SKM-1 (cell line): ENCODE results near the gene VPS39.
"Not testable (repeated sequence)": the region's sequence is repeated elsewhere in the genome, so short reads cannot be mapped to it uniquely, and the experiment has no call there.

ENCODE experiments used
- DNase-seq: peaks from one replicate; lab custom pipeline; 2025; ENCODE audit not compliant: unreplicated experiment; lab: John Stamatoyannopoulos, UW

The VPS39 gene

GRCh38 chr15:42207674-42208579, at the start of gene VPS39:
VPS39 (minus strand) TSS chr15:42208304; CDS start chr15:42208153, 151 bp downstream.
- peak; percentile 76 for DNase-seq

- no peak for DNase-seq
Measured at GRCh38 chr15:42253300-42253699, 45.2 kb upstream of the VPS39 start.

DNA sequence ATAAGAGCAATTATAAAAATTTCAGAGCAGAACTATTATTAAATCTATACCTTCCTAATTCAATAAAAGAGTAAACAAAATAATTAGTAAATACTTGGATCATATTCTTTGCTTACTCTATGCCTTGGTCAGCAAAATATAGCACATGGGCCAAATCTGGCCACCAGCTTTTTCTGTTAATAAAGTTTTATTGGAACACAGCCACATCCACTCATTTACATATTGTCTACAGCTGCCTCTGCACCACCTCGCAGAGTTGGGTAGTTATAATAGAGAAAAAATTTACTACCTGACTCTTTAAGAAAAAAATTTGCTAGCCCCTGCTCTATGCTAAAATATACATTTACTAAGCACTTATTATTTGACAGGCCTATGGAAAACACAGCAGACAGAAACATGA, 32.7 kb upstream of the VPS39 start:
- DNase-seq, result no peak

DNA sequence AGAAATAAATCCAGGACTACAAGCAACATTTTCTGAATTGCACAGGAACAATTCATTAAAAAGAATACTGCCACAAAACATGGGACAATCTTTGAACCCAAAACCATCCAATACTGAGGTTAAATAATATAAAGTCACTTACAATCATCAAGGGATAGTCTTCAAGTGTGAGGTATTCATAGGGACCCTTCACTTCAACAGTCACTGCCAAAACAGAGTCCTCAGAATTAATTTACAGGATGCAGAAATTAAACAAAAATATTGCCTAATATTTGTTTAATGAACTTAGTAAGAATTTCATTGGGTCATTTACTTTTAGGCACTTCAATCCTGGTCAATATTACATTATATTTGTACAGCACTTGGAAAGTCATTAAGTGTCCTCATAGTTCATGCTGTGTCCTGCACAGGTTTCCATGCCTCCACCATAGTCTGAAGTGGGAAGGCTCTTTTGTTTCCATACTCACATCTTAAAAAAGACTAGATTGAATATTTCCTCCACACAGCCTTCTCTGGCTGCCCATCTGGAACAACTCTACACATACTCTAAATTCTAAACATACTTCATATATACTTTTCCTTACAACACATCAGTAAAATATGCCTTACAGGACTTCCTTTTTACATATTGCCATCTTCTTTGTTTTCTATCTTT, 31.6 kb upstream of the VPS39 start:
- DNase-seq, result no peak

DNA sequence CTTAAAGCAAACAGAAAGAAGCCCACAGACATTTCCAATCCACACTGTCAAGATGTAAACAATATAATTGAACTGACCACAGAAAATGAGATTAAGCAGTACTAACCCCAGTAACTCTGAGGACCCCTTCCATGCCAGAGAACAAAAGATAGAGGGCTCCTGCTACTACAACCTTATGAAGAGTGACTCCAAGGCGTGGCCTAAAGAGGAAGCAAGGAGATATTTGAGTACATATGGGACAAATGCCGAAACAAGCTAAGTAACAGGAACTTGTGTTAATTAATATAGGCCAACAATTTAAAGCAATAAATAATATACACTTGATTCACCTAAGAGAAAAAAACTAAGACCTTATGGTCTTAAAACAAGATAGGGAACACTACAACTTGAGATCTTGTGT, 25.0 kb upstream of the VPS39 start:
- DNase-seq, result no peak

DNA sequence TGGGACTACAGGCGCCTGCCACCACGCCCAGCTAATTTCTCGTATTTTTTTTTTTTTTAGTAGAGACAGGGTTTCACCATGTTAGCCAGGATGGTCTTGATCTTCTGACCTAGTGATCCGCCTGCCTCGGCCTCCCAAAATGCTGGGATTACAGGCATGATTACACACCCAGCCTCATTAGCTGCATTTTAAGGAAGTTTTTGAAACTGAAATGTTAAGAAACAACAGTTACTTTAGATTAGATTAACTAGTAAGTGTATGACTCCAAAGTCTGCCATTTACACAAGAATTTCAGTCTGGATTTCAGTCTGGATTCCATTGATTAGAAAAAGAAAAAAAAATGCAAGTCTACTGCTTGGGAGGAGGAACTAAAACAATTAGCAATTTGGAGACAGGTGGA, 24.5 kb upstream of the VPS39 start:
- DNase-seq, result no peak

- no peak for DNase-seq
Measured at GRCh38 chr15:42231088-42231487, 23.0 kb upstream of the VPS39 start.

DNA sequence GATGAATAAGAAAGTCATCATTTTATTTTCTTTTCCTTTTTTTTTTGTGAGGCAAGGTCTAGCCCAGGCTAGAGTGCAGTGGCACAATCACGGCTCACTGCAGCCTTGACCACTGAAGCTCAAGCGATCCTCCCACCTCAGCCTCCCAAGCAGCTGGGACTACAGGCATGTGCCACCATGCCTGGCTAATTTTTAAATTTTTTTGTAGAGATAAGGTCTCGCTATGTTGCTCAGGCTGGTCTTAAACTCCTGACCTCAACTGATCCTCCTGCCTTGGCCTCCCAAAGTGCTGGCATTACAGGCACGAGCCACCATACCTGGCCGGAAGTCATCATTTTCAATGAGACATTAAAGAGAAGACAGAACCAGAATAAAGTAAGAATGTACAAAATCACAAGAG, 20.9 kb upstream of the VPS39 start:
- DNase-seq, result not testable (repeated sequence)

- DNase-seq, result no peak
Measured at GRCh38 chr15:42228036-42228435, 19.9 kb upstream of the VPS39 start.

DNA sequence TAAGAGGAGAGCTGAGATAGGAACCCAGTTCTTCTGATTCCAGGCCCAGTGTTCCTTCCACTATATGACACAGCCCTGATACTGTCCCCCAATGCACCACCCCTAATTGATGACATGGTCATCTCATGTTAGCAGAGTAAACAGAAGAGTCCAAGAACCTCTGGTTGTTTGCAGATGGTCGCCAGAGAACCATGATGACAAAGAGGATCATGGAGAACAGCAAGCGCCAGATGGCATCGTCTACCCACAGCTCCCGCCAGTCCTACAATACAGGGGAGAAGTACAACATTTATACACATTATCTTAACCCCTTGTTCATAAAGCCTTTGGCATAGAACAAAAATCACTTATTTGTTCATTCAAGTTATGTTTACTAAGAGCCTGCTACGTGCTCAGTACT, 18.5 kb upstream of the VPS39 start:
- DNase-seq, result no peak

DNA sequence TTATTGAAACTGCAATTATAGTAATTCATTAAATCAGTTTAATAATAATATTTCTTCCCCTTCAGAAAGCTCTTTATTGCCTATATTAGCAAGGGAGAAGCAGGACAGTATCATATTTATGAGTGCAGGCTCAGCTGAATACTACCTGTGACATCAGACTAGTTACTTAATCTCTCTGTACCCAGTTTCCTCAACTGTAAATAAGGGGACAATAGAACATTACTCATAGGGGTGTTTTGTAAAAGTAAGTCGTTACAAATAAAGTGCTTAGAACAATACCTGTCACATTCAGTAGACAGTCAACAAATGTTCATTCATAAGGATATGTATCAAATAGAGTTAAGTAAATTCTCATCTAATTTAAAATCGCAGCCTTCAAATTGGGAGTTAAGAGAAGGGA, 12.1 kb upstream of the VPS39 start:
- no peak for DNase-seq

- DNase-seq, result no peak
Measured at GRCh38 chr15:42218953-42219592, 11.0 kb upstream of the VPS39 start.

DNA sequence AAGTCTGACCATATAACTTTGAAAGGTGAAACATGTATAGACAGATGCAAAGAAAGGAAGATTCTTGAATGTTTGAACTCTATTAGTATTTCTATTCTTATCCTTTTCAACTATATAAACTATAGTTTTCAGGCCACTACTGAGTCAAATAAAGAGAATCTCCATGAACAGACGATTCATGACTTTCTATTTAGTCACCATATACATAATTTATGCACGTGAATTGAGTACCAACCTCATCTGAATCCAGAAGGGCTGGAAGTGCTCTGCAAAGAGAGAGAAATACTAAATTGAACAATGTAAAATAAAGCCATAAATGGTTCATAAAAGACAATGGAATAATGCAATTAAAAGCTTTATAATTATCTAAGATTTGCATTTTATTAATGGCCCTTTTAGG, 9.5 kb upstream of the VPS39 start:
- DNase-seq, result no peak

DNA sequence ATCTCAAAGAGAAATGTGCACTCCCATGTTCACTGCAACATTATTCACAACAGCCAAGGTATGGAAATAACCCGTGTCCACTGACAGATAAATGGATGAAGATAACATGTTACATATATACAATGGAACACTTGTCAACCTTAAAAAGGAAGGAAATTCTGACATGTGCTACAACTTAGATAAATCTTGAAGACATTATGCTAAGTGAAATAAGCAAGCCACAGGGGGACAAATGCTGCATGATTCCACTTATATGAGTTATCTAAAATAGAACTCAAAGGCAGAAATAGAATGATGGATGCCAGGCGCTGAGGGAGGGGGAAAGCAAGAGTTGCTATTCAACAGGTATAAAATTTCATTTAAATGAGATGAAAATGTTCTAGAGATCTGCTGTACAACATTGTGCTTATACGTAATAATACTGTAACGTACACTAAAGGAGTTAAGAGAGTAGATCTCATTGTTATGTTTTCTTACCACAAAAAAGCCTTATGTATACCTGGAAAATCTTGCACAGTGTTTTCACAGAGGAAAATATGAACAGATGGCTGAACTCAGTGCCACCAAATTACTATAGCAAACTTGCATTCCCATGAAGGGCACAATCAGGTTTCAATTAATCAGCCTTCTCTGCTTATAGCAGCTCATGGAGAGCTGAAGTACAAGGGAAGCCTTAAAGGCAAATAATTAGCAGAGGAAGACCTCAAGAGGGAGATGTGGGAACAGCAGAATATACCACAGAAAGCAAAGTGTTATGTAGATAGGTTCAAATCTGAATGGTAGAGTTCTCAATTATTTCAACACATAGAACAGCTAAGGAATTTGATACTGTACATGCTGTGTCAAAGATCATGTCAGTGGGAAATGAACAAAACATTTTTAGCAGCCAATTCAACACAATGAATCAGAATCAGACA, 8.1 kb upstream of the VPS39 start:
- DNase-seq, result no peak

DNA sequence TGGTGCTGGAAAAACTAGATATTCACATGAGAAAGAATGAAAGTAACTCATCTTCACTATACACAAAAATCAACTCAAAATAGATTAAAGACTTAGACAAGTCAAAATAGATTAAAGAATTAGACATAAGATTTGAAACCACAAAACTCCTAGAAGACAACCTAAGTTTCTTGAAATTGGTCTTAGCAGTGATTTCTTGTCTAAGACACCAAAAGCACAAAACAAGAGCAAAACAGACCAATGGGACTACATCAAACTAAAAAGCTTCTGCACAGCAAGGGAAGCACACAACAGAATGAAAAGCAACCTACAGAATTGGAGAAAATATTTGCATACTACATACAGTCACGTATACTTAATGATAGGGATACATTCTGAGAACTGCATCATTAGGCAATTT, 6.5 kb upstream of the VPS39 start:
- DNase-seq, result no peak

- DNase-seq, result no peak
Measured at GRCh38 chr15:42213511-42213910, 5.4 kb upstream of the VPS39 start.

GRCh38 chr15:42210696-42211095, 2.6 kb upstream of the VPS39 start:
- no peak for DNase-seq

DNA sequence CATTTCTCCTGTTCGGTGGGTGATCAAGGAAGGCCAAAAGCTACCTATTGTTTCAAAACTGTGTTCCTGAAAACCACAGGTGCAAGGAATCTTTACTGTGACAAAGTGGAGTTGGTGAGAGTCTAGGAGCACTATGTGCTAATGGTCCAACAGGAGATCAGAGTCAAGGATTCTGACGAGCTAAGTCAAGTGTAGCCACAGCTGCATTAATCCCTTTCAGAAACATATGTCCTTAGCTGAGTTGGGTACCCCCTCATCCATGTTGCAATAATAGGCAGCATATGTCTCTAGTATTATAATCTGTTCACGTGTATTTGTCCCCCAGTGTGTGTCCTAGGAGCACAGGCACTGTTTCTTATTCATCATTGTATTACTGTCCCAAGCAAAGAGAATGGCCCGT, 1.7 kb downstream of the VPS39 start:
- no peak for DNase-seq

- no peak for DNase-seq
Measured at GRCh38 chr15:42203891-42204290, 4.2 kb downstream of the VPS39 start.

DNA sequence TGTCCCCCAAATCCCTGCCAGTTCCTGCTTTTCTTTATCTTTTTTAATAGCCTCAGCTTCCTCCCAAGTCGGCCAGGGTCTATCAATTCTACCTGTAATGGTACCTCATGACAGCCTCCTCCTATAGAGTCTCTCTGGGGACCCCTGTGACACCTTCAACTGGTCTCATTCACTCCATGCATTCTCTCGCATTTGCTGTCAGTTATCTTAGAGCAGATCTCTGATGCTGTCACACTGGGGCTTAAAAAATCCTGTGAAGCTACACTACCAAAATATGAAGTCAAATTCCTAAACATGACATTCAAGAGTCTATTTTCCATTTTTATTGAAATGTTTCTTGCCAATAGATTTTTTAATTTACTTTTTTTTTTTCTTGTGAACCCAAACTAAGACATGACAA, 5.5 kb downstream of the VPS39 start:
- no peak for DNase-seq

DNA sequence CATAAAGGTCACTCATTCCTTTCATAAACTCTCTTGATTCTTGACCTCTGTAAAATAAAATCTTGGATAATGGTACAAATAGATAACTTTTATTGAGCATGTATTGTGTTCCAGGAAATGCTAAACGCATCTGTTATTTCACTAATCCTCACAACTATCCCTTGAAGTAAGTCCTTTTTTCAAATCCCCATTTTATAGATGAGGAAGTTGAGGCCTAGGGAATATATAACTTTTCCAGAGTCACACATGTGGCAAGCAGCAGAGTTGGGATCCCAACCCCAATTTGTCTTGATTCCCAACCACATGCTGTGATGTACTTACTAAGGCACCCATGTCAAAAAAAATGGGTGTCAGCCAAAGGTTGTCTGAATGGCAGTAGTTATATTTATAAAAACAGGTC, 6.3 kb downstream of the VPS39 start:
- no peak for DNase-seq
